HG03108 (cell line): Measurements from ENCODE around the gene GGACT.

Source experiments
- ATAC-seq: cut with Tn5 transposase; IDR thresholded peaks from one replicate; pipeline ENCODE4 v1.9.1; 2021; ENCODE audit warnings: moderate library complexity; ENCODE audit not compliant: unreplicated experiment

The GGACT gene

DNA sequence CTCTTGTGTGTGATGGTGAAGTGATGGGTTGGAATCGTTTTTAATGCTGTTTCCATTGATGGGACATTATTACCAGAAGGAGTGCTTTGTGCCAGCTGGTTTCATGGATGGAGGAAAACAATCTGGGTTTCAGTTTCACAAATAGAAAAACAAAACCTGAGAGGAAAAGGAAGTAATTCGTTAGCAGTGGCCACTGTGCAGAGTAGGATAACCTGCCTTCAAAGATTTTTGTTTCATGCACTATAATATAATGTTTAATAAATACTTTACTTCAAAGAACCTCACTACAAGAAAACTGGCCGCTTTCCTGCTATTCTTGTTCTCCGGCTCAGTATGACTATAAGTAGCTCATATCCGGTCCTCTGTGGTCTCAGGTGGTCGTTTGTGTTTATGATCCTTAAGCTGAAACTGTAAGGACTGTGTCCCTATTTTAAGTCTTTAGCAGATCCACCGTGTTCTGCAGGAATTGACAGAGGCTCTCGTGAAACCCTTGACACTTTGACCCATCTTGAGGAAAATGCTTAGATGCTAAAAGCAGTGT is 104.7 kb downstream of the GGACT start:
- ATAC-seq: no peak

GRCh38 chr13:100483139-100483538 is 105.5 kb downstream of the GGACT start:
- ATAC-seq: no peak

- ATAC-seq: no peak
Observed at GRCh38 chr13:100480676-100481075, 107.9 kb downstream of the GGACT start.
